MCF 10A (cell line): ENCODE data around the gene SMYD3. TPM values are rescaled to one million over a fixed set of nuclear protein-coding genes. Genes with fewer than 3 reads are reported as not detected.

Experiments
- BruUV-seq: library from RNA; stranded (reverse); fragments of 400-500 nt; replicated peaks from 2 replicates; lab custom pipeline; 2021; lab: Mats Ljungman, UMichigan
- CTCF ChIA-PET: fragments of 300-600 bp; sonication (Branson Sonifier 250); formaldehyde crosslinking; extraction: SDS; loops from one replicate; lab custom pipeline; 2021; ENCODE audit warnings: antibody characterized with exemption, inconsistent platforms; lab: Yijun Ruan, JAX
- POLR2A ChIA-PET: fragments of 300-600, 350-650 bp; sonication (Branson Sonifier 250); formaldehyde crosslinking; extraction: SDS; loops from one replicate; lab custom pipeline; 2020; ENCODE audit warnings: antibody characterized with exemption, inconsistent platforms; lab: Yijun Ruan, JAX
- DNase-seq: peaks from one replicate; pipeline ENCODE4 v3.0.0-alpha.2; 2018; ENCODE audit not compliant: unreplicated experiment
- H3K27ac Mint-ChIP-seq: one replicate; pipeline ENCODE4 v1.8.0; 2022; ENCODE audit warnings: mild to moderate bottlenecking, low read depth, mixed read lengths; ENCODE audit not compliant: unreplicated experiment
- H3K27me3 Mint-ChIP-seq: one replicate; pipeline ENCODE4 v1.8.0; 2022; ENCODE audit warnings: mixed read lengths; ENCODE audit not compliant: insufficient read depth, unreplicated experiment
- H3K36me3 Mint-ChIP-seq: one replicate; pipeline ENCODE4 v1.8.0; 2022; ENCODE audit warnings: mild to moderate bottlenecking, moderate library complexity, mixed read lengths; ENCODE audit not compliant: insufficient read depth, unreplicated experiment
- H3K4me1 Mint-ChIP-seq: one replicate; pipeline ENCODE4 v1.8.0; 2022; ENCODE audit warnings: mixed read lengths; ENCODE audit not compliant: insufficient read depth, unreplicated experiment
- H3K4me3 Mint-ChIP-seq: one replicate; pipeline ENCODE4 v1.8.0; 2022; ENCODE audit warnings: mild to moderate bottlenecking, moderate library complexity, mixed read lengths; ENCODE audit not compliant: unreplicated experiment
- H3K9me3 Mint-ChIP-seq: one replicate; pipeline ENCODE4 v1.8.0; 2022; ENCODE audit warnings: mixed read lengths; ENCODE audit not compliant: unreplicated experiment
- intact Hi-C: fragments of 100-400 bp; cut with micrococcal nuclease; formaldehyde crosslinking; loops from 2 replicates; pipeline ENCODE4 v1.14.1; 2022
- total RNA-seq: library from RNA; stranded (reverse); gene quantifications from 2 replicates; pipeline ENCODE4 v1.2.3, GENCODE V29; 2022
- TF ChIP-seq, protein P1 (sequence below): fragments of 200-600 bp; IDR thresholded peaks from one replicate; pipeline ENCODE4 v1.8.0; 2022; ENCODE audit warnings: antibody characterized with exemption, mild to moderate bottlenecking; ENCODE audit not compliant: unreplicated experiment

SMYD3 gene
- total RNA-seq, 1 experiment from 2014 or later = 26.9 TPM

DNA sequence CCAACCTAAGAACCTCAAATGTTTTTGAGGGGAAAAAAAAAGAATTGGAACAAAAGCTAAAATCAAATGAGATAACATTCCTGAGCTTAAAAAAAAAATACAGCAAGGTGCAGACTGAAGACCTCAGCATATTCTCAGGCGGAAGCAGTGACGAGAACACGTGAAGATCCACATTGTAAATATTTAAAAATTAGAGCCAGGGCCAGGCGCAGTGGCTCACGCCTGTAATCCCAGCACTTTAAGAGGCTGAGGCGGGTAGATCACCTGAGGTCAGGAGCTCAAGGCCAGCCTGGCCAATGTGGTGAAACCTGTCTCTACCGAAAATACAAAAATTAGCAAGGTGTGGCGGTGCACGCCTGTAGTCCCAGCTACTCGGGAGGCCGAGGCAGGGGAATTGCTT, 43.3 kb upstream of the SMYD3 start:
- ChIA-PET POLR2A (interaction anchor here (1.1 kb wide), 1 partner anchor 16 kb away, joined by 5 read pairs; the partner anchor contains the start of genes CNST and TFB2M), CTCF (interaction anchor here (0.5 to 1.3 kb wide), 3 partner anchors 15 to 346 kb away, joined by 3 to 4 read pairs (median 3); no protein-coding TSS in a partner anchor)
- Mint-ChIP-seq H3K27ac (no peak overlapping the region), H3K4me1 (no peaks in the 10 kb centered on the region), H3K36me3 (peaks cover 97% of the 10 kb centered on the region), H3K9me3 (no peaks in the 10 kb centered on the region), H3K4me3 (no peak overlapping the region), H3K27me3 (no peaks in the 10 kb centered on the region)
- TF ChIP-seq, protein P1, sequence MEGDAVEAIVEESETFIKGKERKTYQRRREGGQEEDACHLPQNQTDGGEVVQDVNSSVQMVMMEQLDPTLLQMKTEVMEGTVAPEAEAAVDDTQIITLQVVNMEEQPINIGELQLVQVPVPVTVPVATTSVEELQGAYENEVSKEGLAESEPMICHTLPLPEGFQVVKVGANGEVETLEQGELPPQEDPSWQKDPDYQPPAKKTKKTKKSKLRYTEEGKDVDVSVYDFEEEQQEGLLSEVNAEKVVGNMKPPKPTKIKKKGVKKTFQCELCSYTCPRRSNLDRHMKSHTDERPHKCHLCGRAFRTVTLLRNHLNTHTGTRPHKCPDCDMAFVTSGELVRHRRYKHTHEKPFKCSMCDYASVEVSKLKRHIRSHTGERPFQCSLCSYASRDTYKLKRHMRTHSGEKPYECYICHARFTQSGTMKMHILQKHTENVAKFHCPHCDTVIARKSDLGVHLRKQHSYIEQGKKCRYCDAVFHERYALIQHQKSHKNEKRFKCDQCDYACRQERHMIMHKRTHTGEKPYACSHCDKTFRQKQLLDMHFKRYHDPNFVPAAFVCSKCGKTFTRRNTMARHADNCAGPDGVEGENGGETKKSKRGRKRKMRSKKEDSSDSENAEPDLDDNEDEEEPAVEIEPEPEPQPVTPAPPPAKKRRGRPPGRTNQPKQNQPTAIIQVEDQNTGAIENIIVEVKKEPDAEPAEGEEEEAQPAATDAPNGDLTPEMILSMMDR = no peak
- BruUV-seq = no TSS peak
- DNase-seq = no peak
- intact Hi-C loops = no loop called here

DNA sequence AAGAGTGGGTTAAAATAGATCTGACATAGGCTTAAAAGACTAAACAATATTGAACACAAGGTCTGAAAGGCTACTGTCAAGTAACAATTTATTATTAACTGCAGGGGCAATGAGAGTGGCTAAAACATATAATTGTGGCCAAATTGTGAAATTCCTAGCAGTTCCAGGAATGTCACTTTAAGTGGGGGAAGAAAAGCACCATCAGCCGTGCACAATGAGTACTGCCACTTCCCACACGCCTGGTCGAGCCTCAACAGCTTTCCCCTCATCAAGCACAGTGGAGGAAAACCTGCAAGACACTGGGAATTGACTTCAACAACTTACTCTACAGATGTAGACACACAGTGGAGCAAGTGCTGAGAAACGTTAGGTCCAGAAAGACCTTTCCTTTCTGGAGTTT, 42.6 kb upstream of the SMYD3 start:
- peak overlapping the region; percentile 5 for H3K27ac Mint-ChIP-seq
- TF ChIP-seq, protein P1 = no peak
- intact Hi-C loops = no loop called here
- POLR2A ChIA-PET = no interaction called here
- no peaks in the 10 kb centered on the region for H3K9me3 Mint-ChIP-seq
- CTCF ChIA-PET = no interaction called here
- no peaks in the 10 kb centered on the region for H3K27me3 Mint-ChIP-seq
- no peak for DNase-seq
- peaks cover 97% of the 10 kb centered on the region for H3K36me3 Mint-ChIP-seq
- no peak overlapping the region for H3K4me3 Mint-ChIP-seq
- no TSS peak for BruUV-seq
- no peaks in the 10 kb centered on the region for H3K4me1 Mint-ChIP-seq

DNA sequence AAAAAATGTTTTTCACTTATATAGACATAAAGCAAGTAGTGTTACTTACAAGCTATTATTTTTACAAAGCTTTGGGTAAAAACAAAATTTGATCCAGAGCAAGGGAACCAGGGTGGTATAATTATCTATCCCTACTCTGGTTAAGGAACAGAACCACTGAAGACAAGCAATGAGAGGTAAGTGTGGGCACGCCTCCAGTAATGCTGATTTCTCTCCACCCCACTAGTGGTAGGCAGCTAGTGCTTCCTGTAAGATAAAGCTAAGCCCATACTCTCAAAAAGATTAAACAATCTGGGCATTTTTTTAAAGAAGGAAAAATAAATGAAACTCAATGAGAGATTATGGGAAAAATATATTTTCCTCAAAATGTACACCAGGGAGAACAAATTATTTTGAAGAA, 36.9 kb upstream of the SMYD3 start:
- TF ChIP-seq, protein P1 = no peak
- POLR2A ChIA-PET = interaction anchor here (0.6 to 1.3 kb wide), 4 partner anchors 10 to 93 kb away, joined by 3 read pairs; partner anchors contain the start of gene TFB2M
- Mint-ChIP-seq H3K4me1 (no peaks in the 10 kb centered on the region), H3K4me3 (no peak overlapping the region), H3K9me3 (no peaks in the 10 kb centered on the region), H3K36me3 (peaks cover 97% of the 10 kb centered on the region), H3K27me3 (no peaks in the 10 kb centered on the region), H3K27ac (peak overlapping the region; percentile 12)
- intact Hi-C loops = no loop called here
- no peak for DNase-seq
- CTCF ChIA-PET = interaction anchor here (0.7 to 2.1 kb wide), 7 partner anchors 13 to 156 kb away, joined by 3 to 10 read pairs (median 5); partner anchors contain the start of gene SMYD3
- no TSS peak for BruUV-seq

DNA sequence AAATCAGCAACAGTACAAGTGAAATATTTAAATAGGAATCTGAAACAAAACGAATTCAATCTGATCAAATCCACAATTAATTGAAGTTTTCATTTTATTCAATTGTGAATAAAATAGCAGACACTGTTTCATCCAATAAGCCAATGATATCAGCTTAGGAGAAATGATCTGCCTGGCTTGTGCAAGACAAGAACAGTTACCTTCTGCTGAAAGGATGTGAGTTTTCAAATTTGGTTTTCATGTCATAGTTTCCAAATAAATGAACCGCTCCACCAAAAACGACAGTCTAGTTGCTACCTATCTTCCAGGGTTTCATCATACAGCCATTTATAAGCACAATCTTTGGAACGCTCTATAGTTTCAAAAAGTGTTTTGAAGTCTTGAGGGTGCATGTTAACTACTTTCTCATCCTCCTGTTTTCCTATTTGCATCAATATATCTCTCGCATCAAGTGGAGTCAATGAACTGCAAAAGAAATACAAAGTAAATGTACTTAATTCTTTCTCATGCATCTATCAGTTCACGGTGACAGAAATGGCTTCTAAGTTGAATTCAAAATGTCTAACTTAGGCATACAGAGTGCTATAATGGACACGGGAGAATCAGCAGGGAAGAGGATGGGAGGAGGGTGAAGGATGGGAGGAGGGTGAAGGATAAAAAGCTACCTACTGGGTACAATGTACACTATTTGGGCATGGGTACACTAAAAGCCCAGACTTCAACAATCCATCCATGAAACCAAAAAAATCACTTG, 33.8 kb upstream of the SMYD3 start:
- no TSS peak for BruUV-seq
- Mint-ChIP-seq H3K27me3 (no peaks in the 10 kb centered on the region), H3K4me3 (no peak overlapping the region), H3K4me1 (no peaks in the 10 kb centered on the region), H3K36me3 (peaks cover 69% of the 10 kb centered on the region), H3K27ac (no peak overlapping the region), H3K9me3 (no peaks in the 10 kb centered on the region)
- CTCF ChIA-PET = interaction anchor here (0.5 to 1.3 kb wide), 9 partner anchors 8 to 213 kb away, joined by 3 to 6 read pairs (median 4); no protein-coding TSS in a partner anchor
- POLR2A ChIA-PET = interaction anchor here (2.2 kb wide), 1 partner anchor 34 kb away, joined by 8 read pairs; the partner anchor contains the start of gene SMYD3
- TF ChIP-seq, protein P1 = no peak
- no peak for DNase-seq
- intact Hi-C loops = no loop called here
